Trophoblast cell (in vitro differentiated cells and primary cell): ENCODE data around the gene FAM3C.

Experiments
- DNase-seq, 2 donors: peaks; one replicate each; pipeline ENCODE4 v3.0.0-alpha.2; 2016
- H2AFZ ChIP-seq: 2 replicates; pipeline ENCODE4 v1.6.1; 2013; ENCODE audit warnings: low read length, moderate library complexity, mild to moderate bottlenecking; ENCODE audit not compliant: insufficient read depth, poor library complexity
- H2AK5ac ChIP-seq: 2 replicates; pipeline ENCODE4 v1.6.1; 2013; ENCODE audit warnings: mild to moderate bottlenecking, low read length
- H2BK120ac ChIP-seq: 2 replicates; pipeline ENCODE4 v1.6.1; 2013; ENCODE audit warnings: low read length, mild to moderate bottlenecking, moderate library complexity; ENCODE audit not compliant: insufficient read depth, poor library complexity
- H2BK12ac ChIP-seq: 2 replicates; pipeline ENCODE4 v1.6.1; 2013; ENCODE audit warnings: mild to moderate bottlenecking, low read length, moderate library complexity
- H2BK5ac ChIP-seq: 2 replicates; pipeline ENCODE4 v1.6.1; 2013; ENCODE audit warnings: low read length, low read depth, moderate library complexity, mild to moderate bottlenecking; ENCODE audit not compliant: poor library complexity
- H3K14ac ChIP-seq: 2 replicates; pipeline ENCODE4 v1.6.1; 2013; ENCODE audit warnings: mild to moderate bottlenecking, low read length
- H3K18ac ChIP-seq: 2 replicates; pipeline ENCODE4 v1.6.1; 2013; ENCODE audit warnings: mild to moderate bottlenecking, low read length
- H3K23ac ChIP-seq: 2 replicates; pipeline ENCODE4 v1.6.1; 2013; ENCODE audit warnings: low read length
- H3K27ac ChIP-seq: 2 replicates; pipeline ENCODE4 v1.5.1; 2013; ENCODE audit warnings: low read depth, mild to moderate bottlenecking, inconsistent platforms, low read length, moderate library complexity
- H3K27me3 ChIP-seq: 2 replicates; pipeline ENCODE4 v1.6.1; 2013; ENCODE audit warnings: inconsistent platforms, mild to moderate bottlenecking, low read length, moderate library complexity; ENCODE audit not compliant: insufficient read depth
- H3K36me3 ChIP-seq, 2 experiments: 1 replicate in 1 of 2; 2 replicates in 1 of 2; pipeline ENCODE4 v1.6.1; 2013; ENCODE audit warnings: low read length in 2 of 2, mild to moderate bottlenecking in 2 of 2, moderate library complexity in 1 of 2; ENCODE audit not compliant: insufficient read depth in 2 of 2, control insufficient read depth in 1 of 2
- H3K4ac ChIP-seq: 2 replicates; pipeline ENCODE4 v1.6.1; 2013; ENCODE audit warnings: low read depth, mild to moderate bottlenecking, low read length, moderate library complexity
- H3K4me1 ChIP-seq, 2 experiments: 1 replicate in 1 of 2; 2 replicates in 1 of 2; pipeline ENCODE4 v1.6.1; 2013; ENCODE audit warnings: low read length in 2 of 2, mild to moderate bottlenecking in 2 of 2, moderate library complexity in 1 of 2; ENCODE audit not compliant: insufficient read depth in 2 of 2, control insufficient read depth in 1 of 2
- H3K4me2 ChIP-seq: 2 replicates; pipeline ENCODE4 v1.6.1; 2013; ENCODE audit warnings: inconsistent platforms, mild to moderate bottlenecking, low read length, moderate library complexity
- H3K4me3 ChIP-seq: 2 replicates; pipeline ENCODE4 v1.5.1; 2013; ENCODE audit warnings: mild to moderate bottlenecking, low read depth, low read length, inconsistent platforms
- H3K79me1 ChIP-seq: one replicate; pipeline ENCODE4 v1.6.1; 2013; ENCODE audit warnings: low read length
- H3K79me2 ChIP-seq: 2 replicates; pipeline ENCODE4 v1.6.1; 2013; ENCODE audit warnings: low read length, mild to moderate bottlenecking; ENCODE audit not compliant: control insufficient read depth, insufficient read depth, poor library complexity
- H3K9ac ChIP-seq: 2 replicates; pipeline ENCODE4 v1.6.1; 2013; ENCODE audit warnings: mild to moderate bottlenecking, low read length
- H3K9me3 ChIP-seq: 2 replicates; pipeline ENCODE4 v1.6.1; 2013; ENCODE audit warnings: low read depth, mild to moderate bottlenecking, control low read depth, inconsistent platforms, low read length; ENCODE audit not compliant: insufficient read depth
- H4K12ac ChIP-seq: 2 replicates; pipeline ENCODE4 v1.6.1; 2013; ENCODE audit warnings: low read depth, mild to moderate bottlenecking, low read length, moderate library complexity
- H4K8ac ChIP-seq: 2 replicates; pipeline ENCODE4 v1.6.1; 2013; ENCODE audit warnings: low read depth, mild to moderate bottlenecking, low read length, moderate library complexity
- H4K91ac ChIP-seq: one replicate; pipeline ENCODE4 v1.6.1; 2013; ENCODE audit warnings: low read depth, mild to moderate bottlenecking, low read length, moderate library complexity
- WGBS: extraction: QIAGEN DNeasy Blood & Tissue Kit; methylation state at CpG from one replicate; pipeline ENCODE4 v1.1.7; 2013; ENCODE audit warnings: missing lambda C conversion rate; ENCODE audit not compliant: insufficient read length, insufficient coverage; ENCODE audit errors: extremely low coverage; 5-methylcytosine and 5-hydroxymethylcytosine counted together

Gene FAM3C

GRCh38 chr7:121306565-121306964 lies 89.5 kb downstream of the FAM3C start:
- no peak overlapping the region for H2BK5ac ChIP-seq
- H3K23ac ChIP-seq: no peak overlapping the region
- no peak overlapping the region for H3K14ac ChIP-seq
- H3K4ac ChIP-seq: no peak overlapping the region
- no peak overlapping the region for H3K27ac ChIP-seq
- H2BK120ac ChIP-seq: no peak overlapping the region
- no peak overlapping the region for H3K4me3 ChIP-seq
- H3K79me2 ChIP-seq: no peaks in the 10 kb centered on the region
- H2AK5ac ChIP-seq: no peak overlapping the region
- WGBS: no CpG with 5 or more reads among the region's 3 CpGs
- no peaks in the 10 kb centered on the region for H3K79me1 ChIP-seq
- no peak for DNase-seq
- H3K9ac ChIP-seq: no peak overlapping the region
- no peak overlapping the region for H2AFZ ChIP-seq
- H4K12ac ChIP-seq: no peak overlapping the region
- no peak overlapping the region for H4K8ac ChIP-seq
- no peaks in the 10 kb centered on the region for H3K9me3 ChIP-seq
- H3K36me3 ChIP-seq: no peaks in the 10 kb centered on the region
- no peak overlapping the region for H2BK12ac ChIP-seq
- no peak overlapping the region for H4K91ac ChIP-seq
- H3K4me1 ChIP-seq: no peaks in the 10 kb centered on the region
- H3K27me3 ChIP-seq: no peaks in the 10 kb centered on the region
- no peak overlapping the region for H3K4me2 ChIP-seq
- H3K18ac ChIP-seq: no peak overlapping the region

- no peak overlapping the region for H4K91ac ChIP-seq
Observed at GRCh38 chr7:121305109-121305508, 91.0 kb downstream of the FAM3C start.

GRCh38 chr7:121304102-121304658 lies 91.9 kb downstream of the FAM3C start:
- Histone ChIP-seq H3K79me2 (no peaks in the 10 kb centered on the region), H2BK5ac (no peak overlapping the region), H3K4me3 (no peak overlapping the region), H2BK120ac (no peak overlapping the region), H3K4me2 (no peak overlapping the region), H3K36me3 (no peaks in the 10 kb centered on the region), H3K27me3 (no peaks in the 10 kb centered on the region), H2AFZ (no peak overlapping the region), H3K9ac (no peak overlapping the region), H3K4ac (no peak overlapping the region), H3K27ac (no peak overlapping the region), H4K8ac (no peak overlapping the region), H4K91ac (no peak overlapping the region), H3K4me1 (no peaks in the 10 kb centered on the region), H3K23ac (no peak overlapping the region), H2BK12ac (no peak overlapping the region), H4K12ac (no peak overlapping the region), H3K9me3 (no peaks in the 10 kb centered on the region), H3K18ac (no peak overlapping the region), H3K79me1 (no peaks in the 10 kb centered on the region), H3K14ac (no peak overlapping the region), H2AK5ac (no peak overlapping the region)
- no CpG with 5 or more reads among the region's 1 CpG for WGBS
- no peak for DNase-seq

More at GRCh38 chr7:121305109-121305508, 91.0 kb downstream of the FAM3C start:
- H3K4me2 ChIP-seq: no peak overlapping the region
- no peak overlapping the region for H3K23ac ChIP-seq
- H3K18ac ChIP-seq: no peak overlapping the region
- H2BK5ac ChIP-seq: no peak overlapping the region
- DNase-seq: no peak
- no peak overlapping the region for H2BK12ac ChIP-seq
- H3K9ac ChIP-seq: no peak overlapping the region
- no peak overlapping the region for H3K27ac ChIP-seq
- no peaks in the 10 kb centered on the region for H3K79me2 ChIP-seq
- H3K36me3 ChIP-seq: no peaks in the 10 kb centered on the region
- no peak overlapping the region for H2AFZ ChIP-seq
- no peak overlapping the region for H3K14ac ChIP-seq
- no peaks in the 10 kb centered on the region for H3K4me1 ChIP-seq
- no peak overlapping the region for H4K8ac ChIP-seq
- H3K4me3 ChIP-seq: no peak overlapping the region
- WGBS: no CpG with 5 or more reads among the region's 3 CpGs
- no peak overlapping the region for H2BK120ac ChIP-seq
- H2AK5ac ChIP-seq: no peak overlapping the region
- no peaks in the 10 kb centered on the region for H3K79me1 ChIP-seq
- H3K9me3 ChIP-seq: no peaks in the 10 kb centered on the region
- no peaks in the 10 kb centered on the region for H3K27me3 ChIP-seq
- no peak overlapping the region for H3K4ac ChIP-seq
- H4K12ac ChIP-seq: no peak overlapping the region

- H3K27ac ChIP-seq: no peak overlapping the region
- no peak overlapping the region for H3K14ac ChIP-seq
- no peak overlapping the region for H3K4ac ChIP-seq
- no peak overlapping the region for H3K18ac ChIP-seq
- peak in 1 of 2 donors; percentile 52 for DNase-seq
- H3K79me1 ChIP-seq: no peaks in the 10 kb centered on the region
- no peak overlapping the region for H2AK5ac ChIP-seq
- no peaks in the 10 kb centered on the region for H3K4me1 ChIP-seq
- no peak overlapping the region for H4K91ac ChIP-seq
- no peaks in the 10 kb centered on the region for H3K79me2 ChIP-seq
- no peak overlapping the region for H3K23ac ChIP-seq
- 100% methylated on average over 1 of the region's 6 CpGs for WGBS
- no peaks in the 10 kb centered on the region for H3K27me3 ChIP-seq
- no peaks in the 10 kb centered on the region for H3K9me3 ChIP-seq
- no peaks in the 10 kb centered on the region for H3K36me3 ChIP-seq
- no peak overlapping the region for H4K8ac ChIP-seq
- H2AFZ ChIP-seq: no peak overlapping the region
- H3K4me2 ChIP-seq: no peak overlapping the region
- H3K4me3 ChIP-seq: no peak overlapping the region
- H2BK5ac ChIP-seq: no peak overlapping the region
- H2BK12ac ChIP-seq: no peak overlapping the region
- H2BK120ac ChIP-seq: no peak overlapping the region
- no peak overlapping the region for H4K12ac ChIP-seq
- no peak overlapping the region for H3K9ac ChIP-seq
Observed at GRCh38 chr7:121303422-121304101, 92.5 kb downstream of the FAM3C start.
